A673 (cell line): ENCODE results near the gene BRME1.

Experiments
- CTCF ChIP-seq: fragments of 300-800, 200-600 bp; sonication (generic); conservative IDR thresholded peaks from 2 replicates; pipeline ENCODE4 v1.5.1; 2017; ENCODE audit warnings: low read depth, mild to moderate bottlenecking, antibody characterized with exemption, low read length, moderate library complexity, mixed read lengths
- EZH2 ChIP-seq: fragments of 200-600 bp; sonication (generic); IDR thresholded peaks from 2 replicates; pipeline ENCODE4 v1.6.1; 2017; ENCODE audit warnings: borderline replicate concordance, low read depth, mild to moderate bottlenecking, mixed read lengths, antibody characterized with exemption, low read length; ENCODE audit not compliant: poor library complexity, severe bottlenecking

DNA sequence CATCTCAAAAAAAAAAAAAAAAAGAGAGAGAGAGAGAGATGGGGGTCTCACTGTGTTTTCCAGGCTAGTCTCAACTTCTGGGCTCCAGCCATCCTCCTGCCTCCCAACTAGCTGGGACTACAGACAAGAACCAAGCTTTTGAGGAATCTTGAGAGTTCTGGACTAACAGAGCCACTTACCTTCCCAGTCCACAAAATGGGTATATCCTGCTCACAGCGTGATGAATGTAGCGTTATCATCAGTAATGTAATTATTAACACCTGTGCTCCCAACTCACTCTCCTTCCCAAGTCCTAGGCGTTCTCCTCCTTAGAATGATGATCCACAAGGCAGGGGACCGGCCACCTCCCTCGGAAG is 33.6 kb downstream of the BRME1 start:
- TF ChIP-seq EZH2 (no peak), CTCF (no peak)
